ACHN (cell line): ENCODE data around the gene TOP3A.
A peak's percentile ranks its signal among the peaks of the same experiment; 100 is the strongest.
"Not testable (repeated sequence)": the region's sequence is repeated elsewhere in the genome, so short reads cannot be mapped to it uniquely, and the experiment has no call there.

Experiments used
- DNase-seq: peaks from one replicate; pipeline ENCODE4 v3.0.0-alpha.2; 2015
- in situ Hi-C: cut with HindIII; loops from 2 replicates; pipeline ENCODE4 v1.10.0; 2017; ENCODE audit warnings: low sequenced_read_pairs, low pct_ligation_motif_present, low pct_unique_long_range_greater_than_20kb

The TOP3A gene, protein sequence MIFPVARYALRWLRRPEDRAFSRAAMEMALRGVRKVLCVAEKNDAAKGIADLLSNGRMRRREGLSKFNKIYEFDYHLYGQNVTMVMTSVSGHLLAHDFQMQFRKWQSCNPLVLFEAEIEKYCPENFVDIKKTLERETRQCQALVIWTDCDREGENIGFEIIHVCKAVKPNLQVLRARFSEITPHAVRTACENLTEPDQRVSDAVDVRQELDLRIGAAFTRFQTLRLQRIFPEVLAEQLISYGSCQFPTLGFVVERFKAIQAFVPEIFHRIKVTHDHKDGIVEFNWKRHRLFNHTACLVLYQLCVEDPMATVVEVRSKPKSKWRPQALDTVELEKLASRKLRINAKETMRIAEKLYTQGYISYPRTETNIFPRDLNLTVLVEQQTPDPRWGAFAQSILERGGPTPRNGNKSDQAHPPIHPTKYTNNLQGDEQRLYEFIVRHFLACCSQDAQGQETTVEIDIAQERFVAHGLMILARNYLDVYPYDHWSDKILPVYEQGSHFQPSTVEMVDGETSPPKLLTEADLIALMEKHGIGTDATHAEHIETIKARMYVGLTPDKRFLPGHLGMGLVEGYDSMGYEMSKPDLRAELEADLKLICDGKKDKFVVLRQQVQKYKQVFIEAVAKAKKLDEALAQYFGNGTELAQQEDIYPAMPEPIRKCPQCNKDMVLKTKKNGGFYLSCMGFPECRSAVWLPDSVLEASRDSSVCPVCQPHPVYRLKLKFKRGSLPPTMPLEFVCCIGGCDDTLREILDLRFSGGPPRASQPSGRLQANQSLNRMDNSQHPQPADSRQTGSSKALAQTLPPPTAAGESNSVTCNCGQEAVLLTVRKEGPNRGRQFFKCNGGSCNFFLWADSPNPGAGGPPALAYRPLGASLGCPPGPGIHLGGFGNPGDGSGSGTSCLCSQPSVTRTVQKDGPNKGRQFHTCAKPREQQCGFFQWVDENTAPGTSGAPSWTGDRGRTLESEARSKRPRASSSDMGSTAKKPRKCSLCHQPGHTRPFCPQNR

GRCh38 chr17:18314731-18315561, at the start of gene TOP3A, which contains the start of gene SMCR8:
Gene TOP3A, minus strand, starts transcription at chr17:18314994. Its CDS starts 216 bp downstream, at chr17:18314778.
Gene SMCR8, plus strand, starts transcription at chr17:18315293. Its CDS starts 497 bp downstream, at chr17:18315790.
- in situ Hi-C loops: no loop called here
- DNase-seq: peak; percentile 98

DNA sequence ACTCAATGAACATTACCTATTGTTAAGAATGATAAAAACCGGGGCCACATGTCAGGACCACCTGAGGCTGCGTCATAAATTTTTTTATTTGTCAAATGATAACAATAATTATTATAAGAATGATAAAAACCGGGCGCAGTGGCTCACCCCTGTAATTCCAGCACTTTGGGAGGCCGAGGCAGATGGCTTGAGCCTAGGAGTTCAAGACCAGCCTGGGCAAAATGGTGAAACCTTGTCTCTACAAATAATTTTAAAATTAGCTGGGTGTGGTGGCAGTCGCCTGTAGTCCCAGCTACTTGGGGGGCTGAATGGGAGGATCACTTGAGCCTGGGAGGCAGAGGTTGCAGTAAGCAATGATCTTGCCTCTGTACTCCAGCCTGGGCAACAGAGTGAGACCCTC, 49.4 kb upstream of the TOP3A start:
- in situ Hi-C loops: no loop called here
- DNase-seq: no peak

- in situ Hi-C loops: no loop called here
- peak; percentile 95 for DNase-seq
These were observed 48.6 kb upstream of the TOP3A start, which contains the start of gene SHMT1 for GRCh38 chr17:18363101-18364049. Gene SHMT1, minus strand, starts transcription at chr17:18363550. Its CDS starts 7,569 bp downstream, at chr17:18355981.

- in situ Hi-C loops: no loop called here
- peak; percentile 95 for DNase-seq
These were observed 47.9 kb upstream of the TOP3A start for GRCh38 chr17:18362698-18363100.

DNA sequence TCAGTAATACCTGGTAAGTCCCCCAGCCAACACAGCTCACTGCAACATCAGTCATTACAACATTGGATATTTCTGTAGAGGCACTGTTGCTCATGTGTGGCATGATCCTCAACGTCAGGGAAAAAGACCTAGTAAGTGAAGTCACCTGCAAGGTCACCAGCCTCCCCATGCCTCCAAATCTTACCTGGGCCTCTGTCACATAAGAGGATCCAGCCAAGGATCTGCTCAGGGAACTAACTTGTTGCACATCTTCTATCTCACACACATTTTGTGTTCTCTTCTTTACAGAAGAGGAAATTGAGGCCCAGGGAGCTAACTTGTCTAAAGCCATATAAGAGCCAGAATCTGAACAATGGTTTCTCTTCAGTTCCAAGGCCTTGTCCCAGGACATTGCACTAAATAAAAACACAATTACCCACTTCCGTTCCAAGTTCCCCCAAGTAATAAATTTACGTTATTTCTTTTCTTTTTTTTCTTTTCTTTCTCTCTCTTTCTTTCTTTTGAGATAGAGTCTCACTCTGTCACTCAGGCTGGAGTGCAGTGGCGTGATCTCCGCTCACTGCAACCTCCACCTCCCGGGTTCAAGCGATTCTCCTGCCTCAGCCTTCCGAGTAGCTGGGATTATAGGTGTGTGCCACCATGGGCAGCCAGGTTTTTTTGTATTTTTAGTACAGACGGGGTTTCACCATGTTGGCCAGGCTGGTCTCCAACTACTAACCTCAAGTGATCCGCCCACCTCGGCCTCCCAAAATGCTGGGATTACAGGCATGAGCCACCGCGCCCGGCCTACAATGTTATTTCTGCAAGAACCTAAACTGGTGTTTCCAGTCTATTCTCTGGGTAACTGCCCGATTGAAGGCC, 47.3 kb upstream of the TOP3A start:
- DNase-seq: no peak
- in situ Hi-C loops: no loop called here

GRCh38 chr17:18360518-18360917, 45.7 kb upstream of the TOP3A start:
- in situ Hi-C loops: no loop called here

GRCh38 chr17:18356624-18357023, 41.8 kb upstream of the TOP3A start:
- DNase-seq: no peak
- in situ Hi-C loops: no loop called here

More at GRCh38 chr17:18360518-18360917, 45.7 kb upstream of the TOP3A start:
- DNase-seq: no peak

- no peak for DNase-seq
- in situ Hi-C loops: no loop called here
These were observed 38.7 kb upstream of the TOP3A start for GRCh38 chr17:18353541-18353940.

DNA sequence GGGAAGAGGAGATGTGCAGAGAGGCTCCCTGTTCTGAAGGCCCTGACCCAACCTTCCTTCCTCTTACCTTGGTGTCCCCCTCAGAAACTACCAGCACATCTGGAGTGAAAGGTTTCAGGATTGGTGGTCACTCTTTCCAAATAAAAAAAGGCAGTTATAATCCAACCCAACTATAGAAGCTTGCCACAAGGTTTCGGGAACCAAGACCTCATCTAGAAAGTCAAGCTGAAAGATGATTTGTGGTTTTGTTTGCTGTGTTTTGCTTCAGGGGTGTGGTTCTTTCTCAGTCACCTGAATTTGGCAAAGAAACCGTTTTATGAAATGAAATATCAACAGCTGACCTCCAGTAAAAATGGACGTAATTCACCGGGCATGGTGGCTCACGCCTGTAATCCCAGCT, 29.2 kb upstream of the TOP3A start:
- DNase-seq: no peak
- in situ Hi-C loops: no loop called here

DNA sequence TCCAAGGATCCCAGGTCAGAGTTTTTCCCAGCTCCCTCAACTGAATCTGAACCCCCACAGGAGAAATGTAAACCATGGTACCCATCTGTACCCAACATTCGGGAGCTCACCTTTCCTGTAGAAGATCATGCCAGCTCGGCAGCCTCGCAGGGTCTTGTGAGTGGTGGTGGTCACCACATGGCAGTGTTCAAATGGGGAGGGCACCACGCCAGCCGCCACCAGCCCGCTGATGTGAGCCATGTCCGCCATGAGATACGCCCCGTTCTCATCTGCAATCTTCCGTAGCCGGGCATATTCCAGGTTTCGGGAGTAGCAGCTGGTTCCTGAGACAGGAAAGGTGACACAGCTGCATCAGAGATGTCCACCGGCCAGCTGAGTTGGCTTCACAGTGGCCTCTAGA, 25.1 kb upstream of the TOP3A start:
- in situ Hi-C loops: no loop called here
- no peak for DNase-seq

- DNase-seq, in situ Hi-C loops: not testable (repeated sequence)
These were observed 23.4 kb upstream of the TOP3A start for GRCh38 chr17:18338158-18338557.

- in situ Hi-C loops: no loop called here
- no peak for DNase-seq
These were observed 18.2 kb upstream of the TOP3A start for GRCh38 chr17:18332909-18333489.

GRCh38 chr17:18331879-18332278, 17.1 kb upstream of the TOP3A start:
- in situ Hi-C loops: no loop called here
- DNase-seq: no peak

DNA sequence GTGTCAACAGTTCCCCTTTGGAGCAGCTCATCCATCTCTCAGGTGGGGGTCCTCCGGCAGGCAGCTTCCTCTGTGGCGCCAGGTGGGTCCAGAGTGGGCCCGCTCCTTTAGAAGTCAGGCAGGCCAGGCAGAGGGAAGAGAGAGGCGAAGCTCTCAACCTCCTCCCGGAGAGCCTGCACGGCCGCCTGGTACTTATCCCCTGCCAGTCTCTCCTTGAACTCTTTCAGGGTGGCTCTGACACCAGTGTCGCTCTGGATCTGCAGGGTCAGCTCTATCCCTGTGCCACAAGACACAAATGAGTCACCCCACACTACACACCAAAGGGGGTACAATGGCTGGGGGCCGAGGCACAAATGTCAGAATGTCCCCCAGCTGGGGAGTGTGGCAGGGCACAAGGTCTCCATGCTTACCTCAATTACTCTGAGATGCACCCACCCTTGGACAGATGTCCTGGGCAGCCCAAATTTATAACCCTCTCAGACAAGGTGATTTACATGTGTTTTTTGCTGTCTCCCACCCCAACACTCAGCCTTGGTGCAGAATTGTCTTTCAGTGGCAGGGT, 13.9 kb upstream of the TOP3A start:
- in situ Hi-C loops: no loop called here
- no peak for DNase-seq

GRCh38 chr17:18327556-18327955, 12.8 kb upstream of the TOP3A start:
- in situ Hi-C loops: no loop called here
- no peak for DNase-seq

GRCh38 chr17:18327093-18327492, 12.3 kb upstream of the TOP3A start:
- in situ Hi-C loops: no loop called here
- DNase-seq: no peak
